A549 (cell line): ENCODE results near the gene VWA5B1.

Experiments
- BHLHE40 ChIP-seq: IDR thresholded peaks from 2 replicates; pipeline ENCODE4 v1.6.1; 2012; ENCODE audit warnings: low read depth, low read length, inconsistent platforms
- CHD4 ChIP-seq: fragments of 200-600 bp; sonication (generic); IDR thresholded peaks from 2 replicates; pipeline ENCODE4 v1.6.1; 2016; ENCODE audit warnings: antibody characterized with exemption, mild to moderate bottlenecking, borderline replicate concordance
- EP300 ChIP-seq, 2 experiments: fragments of >200 bp; sonication (Bioruptor Twin); formaldehyde crosslinking; IDR thresholded peaks; 2 replicates in 1 of 2; 3 replicates in 1 of 2; pipeline ENCODE4 v1.6.1; 2016 to 2017
- NFE2L2 ChIP-seq: fragments of 150-350 bp; conservative IDR thresholded peaks from 2 replicates; pipeline ENCODE4 v1.6.1; 2014; ENCODE audit warnings: low read length
- PHF8 ChIP-seq: fragments of 200-600 bp; sonication (generic); IDR thresholded peaks from 2 replicates; pipeline ENCODE4 v1.6.1; 2016; ENCODE audit warnings: low read depth, mild to moderate bottlenecking, antibody characterized with exemption, moderate library complexity, borderline replicate concordance
- POLR2A ChIP-seq: IDR thresholded peaks from 2 replicates; pipeline ENCODE4 v1.6.1; 2012; ENCODE audit warnings: mild to moderate bottlenecking, low read length
- RFX5 ChIP-seq: fragments of 450-650 bp; IDR thresholded peaks from 2 replicates; pipeline ENCODE4 v1.7.1; 2014; ENCODE audit warnings: antibody characterized with exemption, mild to moderate bottlenecking, moderate library complexity
- SMC3 ChIP-seq: fragments of >200 bp; sonication (Bioruptor Twin); formaldehyde crosslinking; IDR thresholded peaks from 3 replicates; pipeline ENCODE4 v1.6.1; 2018; ENCODE audit warnings: inconsistent platforms
- TF ChIP-seq, protein P1 (sequence below): fragments of >200 bp; sonication (Bioruptor Twin); formaldehyde crosslinking; IDR thresholded peaks from 3 replicates; pipeline ENCODE4 v1.5.1; 2016
- TF ChIP-seq, protein P2 (sequence below): fragments of 200-600 bp; sonication (generic); IDR thresholded peaks from 2 replicates; pipeline ENCODE4 v1.6.1; 2016; ENCODE audit warnings: antibody characterized with exemption, mild to moderate bottlenecking, moderate library complexity

DNA sequence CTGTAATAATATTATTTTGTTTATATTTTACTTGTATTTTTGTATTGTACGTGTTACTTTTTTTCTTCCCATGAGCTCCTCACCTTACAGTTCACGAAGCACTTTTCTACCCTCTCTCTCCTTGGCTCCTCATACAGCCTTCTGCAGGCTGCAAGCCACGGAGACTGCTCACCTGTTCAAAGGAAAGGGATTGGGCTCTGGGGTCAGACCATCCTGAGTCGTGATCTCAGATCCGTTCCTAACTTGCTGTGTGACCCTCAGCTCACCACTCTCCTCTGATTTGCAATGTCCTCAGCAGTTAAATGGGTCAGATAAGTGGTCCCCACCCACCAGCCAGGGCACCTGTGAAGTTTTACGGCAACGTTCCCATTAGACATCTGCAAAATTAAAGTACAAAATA, 54.1 kb downstream of the VWA5B1 start:
- TF ChIP-seq, protein P1, sequence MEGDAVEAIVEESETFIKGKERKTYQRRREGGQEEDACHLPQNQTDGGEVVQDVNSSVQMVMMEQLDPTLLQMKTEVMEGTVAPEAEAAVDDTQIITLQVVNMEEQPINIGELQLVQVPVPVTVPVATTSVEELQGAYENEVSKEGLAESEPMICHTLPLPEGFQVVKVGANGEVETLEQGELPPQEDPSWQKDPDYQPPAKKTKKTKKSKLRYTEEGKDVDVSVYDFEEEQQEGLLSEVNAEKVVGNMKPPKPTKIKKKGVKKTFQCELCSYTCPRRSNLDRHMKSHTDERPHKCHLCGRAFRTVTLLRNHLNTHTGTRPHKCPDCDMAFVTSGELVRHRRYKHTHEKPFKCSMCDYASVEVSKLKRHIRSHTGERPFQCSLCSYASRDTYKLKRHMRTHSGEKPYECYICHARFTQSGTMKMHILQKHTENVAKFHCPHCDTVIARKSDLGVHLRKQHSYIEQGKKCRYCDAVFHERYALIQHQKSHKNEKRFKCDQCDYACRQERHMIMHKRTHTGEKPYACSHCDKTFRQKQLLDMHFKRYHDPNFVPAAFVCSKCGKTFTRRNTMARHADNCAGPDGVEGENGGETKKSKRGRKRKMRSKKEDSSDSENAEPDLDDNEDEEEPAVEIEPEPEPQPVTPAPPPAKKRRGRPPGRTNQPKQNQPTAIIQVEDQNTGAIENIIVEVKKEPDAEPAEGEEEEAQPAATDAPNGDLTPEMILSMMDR, result no peak
- no peak for TF ChIP-seq BHLHE40
- no peak for TF ChIP-seq PHF8
- no peak for TF ChIP-seq SMC3
- TF ChIP-seq, protein P2, sequence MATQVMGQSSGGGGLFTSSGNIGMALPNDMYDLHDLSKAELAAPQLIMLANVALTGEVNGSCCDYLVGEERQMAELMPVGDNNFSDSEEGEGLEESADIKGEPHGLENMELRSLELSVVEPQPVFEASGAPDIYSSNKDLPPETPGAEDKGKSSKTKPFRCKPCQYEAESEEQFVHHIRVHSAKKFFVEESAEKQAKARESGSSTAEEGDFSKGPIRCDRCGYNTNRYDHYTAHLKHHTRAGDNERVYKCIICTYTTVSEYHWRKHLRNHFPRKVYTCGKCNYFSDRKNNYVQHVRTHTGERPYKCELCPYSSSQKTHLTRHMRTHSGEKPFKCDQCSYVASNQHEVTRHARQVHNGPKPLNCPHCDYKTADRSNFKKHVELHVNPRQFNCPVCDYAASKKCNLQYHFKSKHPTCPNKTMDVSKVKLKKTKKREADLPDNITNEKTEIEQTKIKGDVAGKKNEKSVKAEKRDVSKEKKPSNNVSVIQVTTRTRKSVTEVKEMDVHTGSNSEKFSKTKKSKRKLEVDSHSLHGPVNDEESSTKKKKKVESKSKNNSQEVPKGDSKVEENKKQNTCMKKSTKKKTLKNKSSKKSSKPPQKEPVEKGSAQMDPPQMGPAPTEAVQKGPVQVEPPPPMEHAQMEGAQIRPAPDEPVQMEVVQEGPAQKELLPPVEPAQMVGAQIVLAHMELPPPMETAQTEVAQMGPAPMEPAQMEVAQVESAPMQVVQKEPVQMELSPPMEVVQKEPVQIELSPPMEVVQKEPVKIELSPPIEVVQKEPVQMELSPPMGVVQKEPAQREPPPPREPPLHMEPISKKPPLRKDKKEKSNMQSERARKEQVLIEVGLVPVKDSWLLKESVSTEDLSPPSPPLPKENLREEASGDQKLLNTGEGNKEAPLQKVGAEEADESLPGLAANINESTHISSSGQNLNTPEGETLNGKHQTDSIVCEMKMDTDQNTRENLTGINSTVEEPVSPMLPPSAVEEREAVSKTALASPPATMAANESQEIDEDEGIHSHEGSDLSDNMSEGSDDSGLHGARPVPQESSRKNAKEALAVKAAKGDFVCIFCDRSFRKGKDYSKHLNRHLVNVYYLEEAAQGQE, result no peak
- no peak for TF ChIP-seq RFX5
- TF ChIP-seq NFE2L2, result no peak
- TF ChIP-seq POLR2A, result no peak
- no peak for TF ChIP-seq CHD4
- TF ChIP-seq EP300 (IDR thresholded peaks at IDR 0.05), result no peak
